Umbilical cord (tissue), 2 donors: ENCODE results near the gene SAFB. TPM values are rescaled to one million over a fixed set of nuclear protein-coding genes. Genes with fewer than 3 reads are reported as not detected.

Experiments used
- DNase-seq: peaks from one replicate; pipeline ENCODE4 v3.0.0-alpha.2; 2015; ENCODE audit warnings: low spot score
- total RNA-seq: library from RNA; depleted of rRNA; stranded (reverse); fragments of >200 nt; gene quantifications from one replicate; pipeline ENCODE4 v1.2.3, GENCODE V29; 2014; ENCODE audit warnings: low replicate concordance; ENCODE audit not compliant: insufficient read depth

SAFB gene
- 43.1 TPM for total RNA-seq

DNA sequence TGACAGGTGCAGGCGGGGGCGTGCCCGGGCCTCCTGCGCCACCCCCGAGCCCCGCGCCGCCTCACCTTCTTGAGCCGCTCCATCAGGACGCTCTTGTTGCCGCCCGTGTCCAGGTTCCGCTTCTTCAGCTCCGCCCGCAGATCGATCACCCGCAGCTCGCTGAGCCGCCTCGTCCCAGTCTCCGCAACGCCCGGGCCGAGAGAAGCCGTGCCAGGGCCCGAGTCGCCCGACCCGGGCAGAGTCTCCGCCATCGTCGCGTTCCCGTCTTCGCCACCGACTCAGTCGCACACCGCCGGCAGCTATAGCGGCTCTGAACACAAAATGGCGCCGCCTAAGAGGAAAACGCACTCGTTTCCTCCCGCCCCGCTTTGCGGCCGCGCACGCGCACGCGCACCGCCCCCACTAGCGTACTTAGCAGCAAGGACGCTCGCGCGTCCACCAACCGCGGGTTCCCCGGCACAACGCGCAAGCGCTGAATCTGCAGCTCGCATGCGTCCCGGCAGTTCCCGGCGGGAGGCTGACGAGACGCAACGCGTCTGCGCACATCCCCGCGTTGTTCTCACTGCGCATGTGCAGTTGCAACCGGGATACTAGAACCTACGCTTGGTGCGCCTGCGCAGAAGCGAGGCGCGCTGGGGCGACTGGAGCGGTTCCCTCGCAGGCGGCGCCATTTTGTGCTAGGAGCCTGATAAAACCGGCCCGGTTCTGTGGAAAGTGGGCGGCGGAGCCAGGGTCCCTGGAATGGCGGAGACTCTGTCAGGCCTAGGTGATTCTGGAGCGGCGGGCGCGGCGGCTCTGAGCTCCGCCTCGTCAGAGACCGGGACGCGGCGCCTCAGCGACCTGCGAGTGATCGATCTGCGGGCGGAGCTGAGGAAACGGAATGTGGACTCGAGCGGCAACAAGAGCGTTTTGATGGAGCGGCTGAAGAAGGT, at the start of gene SAFB, which contains the start of gene SAFB2:
Gene SAFB (plus strand): TSS at position 619 of the 932 bp plus-strand sequence. CDS start 123 bp downstream, at position 742.
Gene SAFB2 (minus strand): TSS at position 312 of the 932 bp plus-strand sequence. CDS start 61 bp downstream, at position 251.
- peak; percentile 100 for DNase-seq

GRCh38 chr19:5575590-5575989, 47.3 kb upstream of the SAFB start:
- no peak for DNase-seq

- DNase-seq = peak; percentile 61
These were observed 44.6 kb upstream of the SAFB start for GRCh38 chr19:5578097-5578846.

GRCh38 chr19:5579286-5579685, 43.6 kb upstream of the SAFB start:
- no peak for DNase-seq

GRCh38 chr19:5579697-5580096, 43.2 kb upstream of the SAFB start:
- no peak for DNase-seq

- no peak for DNase-seq
These were observed 42.7 kb upstream of the SAFB start for GRCh38 chr19:5580161-5580571.

DNA sequence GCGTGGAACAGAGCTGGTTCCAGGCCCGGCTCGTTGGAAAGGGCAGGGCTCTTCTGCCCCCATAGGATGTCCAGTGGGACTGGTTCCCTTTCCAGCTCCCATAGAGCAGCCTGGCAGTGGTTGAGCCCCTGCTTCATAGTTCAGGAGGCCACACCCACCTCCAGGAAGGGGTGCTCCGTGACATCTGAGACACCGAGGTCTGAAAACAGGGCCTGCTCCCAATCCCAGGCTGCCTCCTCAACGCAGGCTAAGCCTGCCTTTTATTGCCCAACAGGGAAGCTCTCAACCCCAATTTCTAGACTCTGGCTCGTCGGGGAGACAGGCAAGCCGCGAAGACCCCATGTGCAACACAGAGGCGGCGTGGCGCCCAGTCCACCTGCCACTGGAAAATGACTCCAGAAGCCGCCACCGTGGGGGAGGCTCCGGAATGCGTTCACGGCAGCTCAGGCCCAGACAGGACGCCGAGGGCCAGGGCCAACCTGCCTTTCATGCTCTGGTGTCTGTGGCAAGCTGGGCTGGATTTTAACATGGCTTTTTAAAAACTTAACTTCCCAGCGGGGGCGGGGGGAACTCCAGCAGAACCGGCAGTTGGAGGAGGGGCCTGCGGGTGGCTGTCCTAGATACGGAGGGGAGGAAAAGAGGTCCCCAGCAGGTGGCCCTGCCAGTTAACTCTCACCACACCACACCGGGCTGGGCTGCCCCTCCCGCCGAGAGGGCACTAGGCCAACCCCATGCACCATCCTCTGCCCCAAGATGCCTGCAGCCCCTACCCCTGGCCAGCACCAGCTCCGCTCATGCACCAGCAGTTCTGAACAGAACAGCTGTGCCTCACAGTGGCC, 37.2 kb upstream of the SAFB start:
- peak; percentile 41 for DNase-seq

DNA sequence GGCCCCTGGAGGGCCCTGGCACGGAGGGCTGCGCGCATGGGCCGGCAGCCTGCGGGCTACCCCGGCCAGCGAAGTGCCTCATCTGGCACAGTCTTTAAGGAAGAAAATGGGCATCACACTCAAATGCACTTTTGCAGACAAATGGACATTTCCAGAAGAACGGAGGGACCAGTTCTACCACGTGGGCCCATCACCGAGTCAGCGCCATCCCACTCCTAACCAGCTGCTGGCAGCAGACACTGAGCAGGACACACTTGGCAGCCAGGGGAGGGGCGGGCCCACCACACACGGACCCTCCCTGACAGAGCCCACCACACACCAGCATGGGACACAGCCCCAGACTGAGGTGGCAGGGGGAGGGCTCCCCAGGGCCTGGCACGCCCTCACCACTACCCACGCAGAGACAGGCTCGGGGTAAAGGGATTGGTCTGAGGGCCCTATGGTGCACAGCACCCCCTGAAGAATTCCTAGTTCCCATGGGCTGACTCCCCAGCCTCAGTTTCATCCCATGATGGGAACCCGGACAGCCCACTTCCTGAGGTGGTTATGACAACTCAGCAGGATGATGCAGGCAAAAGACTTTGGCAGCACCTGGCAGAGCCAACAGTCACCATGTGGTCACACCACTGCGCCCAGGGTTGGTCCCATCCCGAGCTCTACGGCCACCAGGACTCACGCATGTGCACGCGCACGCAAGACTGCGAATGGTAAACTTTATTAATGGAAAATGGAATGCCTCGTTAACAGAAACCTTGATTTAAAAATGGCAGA, 36.4 kb upstream of the SAFB start:
- DNase-seq = no peak

DNA sequence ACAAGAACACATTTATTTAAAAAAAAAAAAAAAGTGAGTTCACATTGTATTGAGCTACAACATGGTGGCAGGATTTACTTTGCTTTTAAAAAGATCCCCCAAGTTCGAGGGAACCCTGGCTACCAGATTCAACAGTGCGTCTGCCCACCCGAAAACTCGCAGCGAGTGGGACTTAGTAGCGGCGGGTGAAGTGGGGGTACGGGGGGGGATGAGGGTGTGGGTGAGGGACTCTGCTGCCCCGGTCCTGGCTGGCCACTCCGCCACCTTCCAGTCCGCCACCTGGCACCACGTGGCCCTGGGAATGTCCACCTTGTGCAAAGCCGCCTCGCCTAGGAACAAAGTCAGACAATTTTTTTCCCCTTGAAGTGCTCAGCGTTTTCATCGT, 35.8 kb upstream of the SAFB start:
- DNase-seq = no peak

- no peak for DNase-seq
These were observed 35.2 kb upstream of the SAFB start for GRCh38 chr19:5587661-5588060.

DNA sequence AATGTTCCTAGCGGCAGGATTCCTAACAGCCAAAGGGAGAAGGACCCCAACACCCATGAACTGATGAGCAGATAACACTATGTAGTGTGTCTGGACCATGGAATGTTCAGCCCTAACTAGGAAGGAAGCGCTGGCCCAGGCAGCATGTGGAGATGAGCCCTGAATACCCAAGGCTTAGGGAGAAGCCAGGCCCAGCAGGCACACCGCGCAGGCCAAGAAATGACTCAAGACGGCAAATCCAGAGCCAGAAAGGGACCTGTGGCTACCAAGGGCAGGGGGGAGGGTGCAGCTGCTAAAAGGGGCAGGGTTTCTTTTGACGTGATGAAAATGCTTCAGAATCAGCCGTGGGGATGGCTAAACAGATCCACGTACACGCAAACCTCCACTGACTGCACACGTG, 34.4 kb upstream of the SAFB start:
- no peak for DNase-seq

DNA sequence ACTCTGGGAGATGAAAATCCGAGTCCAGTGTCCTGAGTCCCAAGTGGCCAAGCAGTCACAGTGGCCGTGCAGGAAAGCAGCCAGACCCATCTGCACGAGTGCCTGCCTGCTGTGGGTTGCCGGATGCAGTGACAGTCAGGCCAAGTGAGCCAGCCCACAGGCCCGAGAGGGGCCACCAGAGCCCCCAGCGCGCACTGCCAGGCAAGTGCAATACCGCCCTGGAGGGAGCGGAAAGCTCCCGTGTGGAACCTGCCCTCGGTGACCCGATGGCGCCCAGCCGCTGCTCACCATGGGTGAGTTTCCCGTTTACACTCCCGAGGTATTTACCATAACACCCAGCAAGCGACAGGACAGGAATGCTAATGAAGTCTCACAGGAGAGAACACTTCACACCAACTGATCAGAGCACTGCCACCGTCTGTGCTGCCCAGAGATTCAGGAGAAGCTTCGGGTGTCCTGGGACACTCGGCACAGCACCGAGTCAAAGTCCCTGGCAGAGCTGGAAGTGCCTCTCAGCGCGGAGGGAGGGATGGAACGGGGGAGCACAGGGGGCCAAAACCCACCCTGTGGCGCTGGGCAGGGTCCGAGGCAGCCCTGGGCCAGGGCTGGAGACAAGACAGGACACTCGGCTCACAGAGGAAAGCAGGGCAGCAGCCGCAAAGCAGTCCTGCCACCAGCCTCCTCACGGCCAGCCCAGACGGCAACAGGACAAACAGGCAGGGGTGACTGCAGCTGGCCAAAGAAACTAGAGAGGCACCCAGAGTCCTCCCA, 33.8 kb upstream of the SAFB start:
- no peak for DNase-seq

- no peak for DNase-seq
These were observed 32.6 kb upstream of the SAFB start for GRCh38 chr19:5590151-5590864.

- DNase-seq = no peak
These were observed 32.1 kb upstream of the SAFB start for GRCh38 chr19:5590865-5591154.

DNA sequence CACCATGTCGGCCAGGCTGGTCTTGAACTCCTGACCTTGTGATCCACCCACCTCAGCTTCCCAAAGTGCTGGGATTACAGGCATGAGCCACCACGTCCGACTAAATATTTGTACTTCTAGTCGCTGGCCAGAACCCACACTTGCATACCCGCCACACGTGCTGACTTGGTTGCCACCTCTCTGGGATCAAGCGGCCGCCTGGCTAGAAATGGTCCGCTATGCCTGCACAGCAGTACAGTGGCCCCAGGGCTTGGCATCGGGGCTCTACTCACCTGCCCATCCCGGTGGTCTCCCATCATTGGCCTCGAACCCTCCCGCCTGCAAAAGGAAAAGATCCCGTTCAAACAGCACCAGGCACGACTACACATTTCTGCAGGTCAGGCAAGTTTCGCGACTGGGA, 31.4 kb upstream of the SAFB start:
- DNase-seq = no peak

GRCh38 chr19:5592531-5593342, 30.1 kb upstream of the SAFB start:
- no peak for DNase-seq

DNA sequence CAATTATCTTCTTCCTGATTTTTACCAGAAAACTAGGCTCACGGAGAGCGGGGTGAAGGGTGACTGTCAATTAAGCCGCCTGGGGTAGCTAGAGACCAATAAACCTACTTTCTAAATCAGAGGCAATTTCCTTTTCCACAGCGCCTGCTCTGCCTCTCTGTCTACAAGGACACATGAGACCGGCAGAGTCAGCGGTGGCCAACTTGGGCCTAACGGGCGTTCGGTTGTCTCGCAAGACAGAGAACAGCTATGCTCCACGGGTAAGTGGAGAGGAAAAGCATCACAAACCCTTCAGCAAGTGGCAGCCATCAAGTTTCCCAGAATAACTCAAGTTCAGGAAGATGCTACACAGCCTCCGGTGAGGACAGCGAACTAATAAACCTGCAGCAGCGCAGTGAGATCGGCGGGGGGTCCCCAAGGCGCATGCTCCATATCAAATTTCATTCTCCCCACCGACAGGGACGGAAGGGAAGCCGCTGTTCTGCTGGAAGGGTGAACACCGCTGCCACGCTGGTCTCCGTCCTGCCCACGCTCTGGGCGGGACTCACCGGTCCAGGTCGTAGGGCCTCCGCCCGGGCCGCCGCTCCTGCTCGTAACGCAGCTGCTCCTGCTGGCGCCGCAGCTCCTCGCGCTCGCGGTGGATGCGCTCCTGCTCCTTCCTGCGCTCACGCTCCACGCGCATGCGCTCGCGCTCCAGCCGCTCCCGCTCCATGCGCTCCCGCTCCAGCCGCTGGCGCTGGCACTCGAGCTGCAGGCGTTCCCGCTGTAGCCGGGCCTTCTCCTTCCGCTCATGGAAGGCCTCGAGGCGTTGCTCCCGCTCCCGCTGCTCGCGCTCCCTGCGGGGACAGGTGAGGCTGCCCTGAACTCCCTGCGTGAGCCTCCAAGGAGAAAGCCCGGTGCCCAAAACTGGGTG, 29.3 kb upstream of the SAFB start:
- DNase-seq = no peak

DNA sequence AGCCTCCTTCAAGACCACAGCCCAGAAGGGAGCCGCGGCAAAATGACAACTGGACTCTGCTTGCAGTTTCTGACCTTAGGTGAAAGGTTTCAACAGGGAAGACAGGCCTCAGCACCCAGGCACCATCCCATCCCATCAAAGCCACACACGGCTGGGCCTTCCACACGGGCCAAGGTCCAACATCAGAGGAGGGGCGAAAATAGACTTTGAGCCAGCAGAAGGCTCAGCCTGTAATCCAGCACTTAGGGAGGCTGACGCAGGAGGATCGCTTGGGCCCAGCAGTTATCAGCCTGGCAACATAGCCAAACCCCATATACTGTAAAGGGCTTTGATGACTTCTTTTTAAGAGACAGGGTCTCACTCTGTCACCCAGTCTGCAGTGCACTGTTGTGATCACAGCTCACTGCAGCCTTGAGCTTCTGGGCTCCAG, 28.3 kb upstream of the SAFB start:
- no peak for DNase-seq
